ENCODE results near the gene LINC00632. TPM values are rescaled to one million over a fixed set of nuclear protein-coding genes. Genes with fewer than 3 reads are reported as not detected.

Gene LINC00632
- total RNA-seq (100 to 1,000 TPM in 3 of 9 donors, 10 to 100 TPM in 6; 36.3 to 716 (median 59.1) TPM), polyA plus RNA-seq (10 to 100 TPM in 1 of 2 donors, 1 to 10 TPM in 1; 4.7 to 14.9 TPM)
- long read RNA-seq, donor 1 = 0 reads
- long read RNA-seq, donor 2 = 0 reads
- long read RNA-seq, donor 3 = 0 reads

DNA sequence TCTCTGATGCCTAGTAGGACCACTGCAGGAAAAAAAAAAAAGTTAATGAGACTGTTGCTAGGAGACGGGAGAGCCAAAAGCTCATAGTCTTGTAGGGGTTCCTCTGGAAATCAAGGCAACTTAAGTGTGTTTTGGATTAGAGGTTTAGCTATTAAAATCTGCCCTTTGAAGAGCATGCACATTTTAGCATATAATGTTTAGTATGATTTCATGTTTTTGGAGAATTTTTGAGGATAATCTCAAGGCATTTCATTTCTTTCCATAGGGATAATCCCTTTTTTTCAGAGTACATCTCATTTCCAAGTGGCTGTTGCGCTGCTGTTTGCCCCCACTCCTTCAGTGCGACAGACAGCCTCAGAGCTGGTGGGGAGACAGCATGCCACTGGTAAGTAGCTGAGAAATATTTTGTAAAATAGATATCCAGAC, at the start of gene LINC00632:
Gene LINC00632 (plus strand): TSS at position 339 of the 426 bp plus-strand sequence.
- DNase-seq (no peak), ATAC-seq (peak in 1 of 4 donors; percentile 52)
- WGBS, 4 donors = 42 to 53% (median 48%) methylated on average over 3 of the region's 3 CpGs

GRCh38 chrX:140661643-140662042, 47.9 kb upstream of the LINC00632 start:
- ATAC-seq = no peak
- TF ChIP-seq CTCF (IDR thresholded peaks at IDR 0.05) (peak in 1 of 12 donors; percentile 4), POLR2A (IDR thresholded peaks at IDR 0.05) (no peak)
- Histone ChIP-seq H3K36me3 (no peaks in the 10 kb centered on the region), H3K4me3 (no peak overlapping the region), H3K27me3 (peaks cover 0 to 10% (median 0%) of the 10 kb centered on the region in 9 donors), H3K27ac (no peak overlapping the region), H3K4me1 (no peaks in the 10 kb centered on the region), H3K9me3 (no peaks in the 10 kb centered on the region)
- WGBS, 4 donors = 41 to 53% (median 50%) methylated on average over 4 of the region's 4 CpGs
- no peak for DNase-seq
- intact Hi-C loops (cut with DNase I) = loop anchor here in 7 of 10 donors (5.0 to 10.0 kb wide), 4 partner anchors 63 to 607 kb away; no protein-coding TSS in a partner anchor

More for the DNA sequence above, at the start of gene LINC00632:
- intact Hi-C loops (cut with DNase I) = no loop called here
- H3K4me1 ChIP-seq = peaks cover 0 to 2% (median 0%) of the 10 kb centered on the region in 12 donors
- H3K4me3 ChIP-seq = peak within 1 kb of the TSS in 9 of 12 donors; percentile 6 to 52 (median 32)
- H3K27ac ChIP-seq = no peak within 1 kb of the TSS
- no peaks in the 10 kb centered on the region for H3K9me3 ChIP-seq
- no peak for TF ChIP-seq POLR2A (IDR thresholded peaks at IDR 0.05)
- no peak for TF ChIP-seq CTCF (IDR thresholded peaks at IDR 0.05)
- H3K36me3 ChIP-seq = no peaks in the 10 kb centered on the region
- H3K27me3 ChIP-seq = peaks cover 0 to 23% (median 0%) of the 10 kb centered on the region in 9 donors

DNA sequence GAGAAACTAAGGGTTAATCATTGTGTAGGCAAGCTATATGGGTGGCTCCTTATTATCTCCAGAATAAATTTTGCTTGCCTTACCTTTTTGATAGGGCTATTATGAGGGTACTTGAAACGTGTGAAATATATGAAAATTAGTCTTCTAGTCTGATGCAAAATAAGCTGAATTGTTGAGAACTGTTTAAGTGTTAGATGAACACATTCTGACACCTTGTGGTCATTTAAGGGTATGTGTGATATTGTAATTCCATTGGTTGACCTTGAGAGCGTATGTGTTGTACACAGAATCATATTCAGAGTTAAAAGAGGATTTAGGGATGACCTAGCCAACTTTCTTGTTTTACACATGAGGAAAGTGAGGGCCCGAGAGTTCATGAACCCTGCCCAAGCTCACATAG, 44.6 kb upstream of the LINC00632 start:
- no peak overlapping the region for H3K27ac ChIP-seq
- no peak overlapping the region for H3K4me3 ChIP-seq
- WGBS, 4 donors = 28 to 34% (median 30%) methylated on average over 3 of the region's 3 CpGs
- H3K27me3 ChIP-seq = peaks cover 0 to 10% (median 0%) of the 10 kb centered on the region in 9 donors
- intact Hi-C loops (cut with DNase I) = loop anchor here in 9 of 10 donors (5.0 to 10.0 kb wide), 4 partner anchors 60 to 610 kb away; no protein-coding TSS in a partner anchor
- no peaks in the 10 kb centered on the region for H3K4me1 ChIP-seq
- H3K36me3 ChIP-seq = no peaks in the 10 kb centered on the region
- H3K9me3 ChIP-seq = no peaks in the 10 kb centered on the region
- no peak for DNase-seq
- TF ChIP-seq CTCF (IDR thresholded peaks at IDR 0.05) (peak in 9 of 12 donors; percentile 10 to 39 (median 23)), POLR2A (IDR thresholded peaks at IDR 0.05) (no peak)
- ATAC-seq = no peak

GRCh38 chrX:140672840-140673731, 36.5 kb upstream of the LINC00632 start:
- ATAC-seq (no peak), DNase-seq (no peak)
- 47 to 51% (median 50%) methylated on average over 10 of the region's 10 CpGs for WGBS, 4 donors
- TF ChIP-seq CTCF (IDR thresholded peaks at IDR 0.05) = no peak
- no peak for TF ChIP-seq POLR2A (IDR thresholded peaks at IDR 0.05)
- intact Hi-C loops (cut with DNase I) = no loop called here
- peaks cover 0 to 16% (median 0%) of the 10 kb centered on the region in 9 donors for H3K27me3 ChIP-seq
- H3K36me3 ChIP-seq = no peaks in the 10 kb centered on the region
- H3K27ac ChIP-seq = no peak overlapping the region
- H3K4me3 ChIP-seq = no peak overlapping the region
- H3K4me1 ChIP-seq = no peaks in the 10 kb centered on the region
- no peaks in the 10 kb centered on the region for H3K9me3 ChIP-seq

Data from heart left ventricle (tissue), 16 donors.